NCI-H524 treated with DMSO at 0.1 percent for 48 hours (cell line): ENCODE results near the gene TDRD3.
"Not testable (repeated sequence)": the region's sequence is repeated elsewhere in the genome, so short reads cannot be mapped to it uniquely, and the experiment has no call there.

Experiments
- DNase-seq: peaks from one replicate; lab custom pipeline; 2025; lab: John Stamatoyannopoulos, UW

TDRD3 gene

DNA sequence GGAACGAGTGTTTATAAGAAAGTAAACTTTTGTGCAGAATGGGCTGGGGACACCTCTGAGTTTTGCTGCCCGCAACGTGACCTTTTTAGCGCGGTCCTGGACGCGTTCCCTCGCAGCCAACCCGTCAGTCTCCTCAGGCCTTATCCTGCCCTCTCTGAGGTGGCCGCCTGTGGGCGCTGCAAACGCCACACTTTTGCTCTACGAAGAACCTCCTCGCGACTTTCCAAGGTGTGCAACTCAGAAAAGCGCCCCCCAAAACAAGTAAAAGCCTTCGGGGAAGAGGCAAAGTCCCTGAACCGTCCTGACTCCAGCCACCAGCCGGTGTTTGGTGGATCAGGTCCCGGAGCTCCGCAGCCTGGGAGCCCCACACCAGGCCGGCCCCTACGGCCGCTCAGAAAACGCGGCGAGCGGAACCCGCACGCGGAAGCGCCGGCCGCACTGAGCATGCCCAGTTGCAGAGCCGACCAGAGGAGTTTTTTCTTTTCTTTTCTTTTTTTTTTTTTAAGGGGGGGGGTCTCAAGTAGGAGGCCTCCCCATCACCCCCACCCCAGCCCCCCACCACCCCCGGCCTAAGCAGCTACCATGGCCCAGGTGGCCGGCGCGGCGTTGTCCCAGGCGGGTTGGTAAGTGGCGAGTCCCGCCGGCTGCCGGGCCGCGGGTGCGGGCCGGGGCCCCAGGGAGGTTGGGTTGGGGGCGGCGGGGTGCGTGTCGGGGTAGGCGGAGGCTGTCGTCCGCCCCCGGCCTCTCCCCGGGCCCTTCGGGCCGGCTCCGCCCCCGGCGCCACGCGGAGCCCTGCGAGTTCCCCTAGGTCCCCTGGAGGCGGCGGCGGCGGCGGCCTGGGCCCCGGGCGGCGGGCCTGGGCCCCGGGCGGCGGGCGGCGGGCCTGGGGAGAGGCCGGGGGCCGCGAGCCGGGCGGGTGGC is at the start of gene TDRD3:
Gene TDRD3, plus strand, starts transcription at position 438 of the 921 bp plus-strand sequence. Its CDS starts 145 bp downstream, at position 583.
- DNase-seq = peak; percentile 46

DNA sequence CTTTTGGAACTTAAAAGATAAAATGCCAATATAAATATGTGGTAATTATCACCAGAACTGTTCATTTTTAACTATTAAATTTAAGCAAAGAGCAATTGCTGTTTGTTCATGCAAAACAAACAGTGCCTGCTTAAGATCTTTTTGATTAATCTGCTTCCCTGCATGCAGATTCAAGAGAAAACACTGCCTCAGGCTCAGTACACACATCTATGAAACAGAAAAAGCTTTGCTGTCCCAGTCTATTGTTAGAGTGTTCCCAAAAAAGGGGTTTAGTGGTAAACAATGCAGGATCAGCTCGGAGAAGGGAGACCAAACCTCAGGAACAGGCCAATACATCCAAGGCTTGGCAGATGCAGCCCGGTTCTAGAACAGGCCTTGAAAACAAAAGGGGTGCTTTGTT is 49.3 kb upstream of the TDRD3 start:
- DNase-seq = no peak

DNA sequence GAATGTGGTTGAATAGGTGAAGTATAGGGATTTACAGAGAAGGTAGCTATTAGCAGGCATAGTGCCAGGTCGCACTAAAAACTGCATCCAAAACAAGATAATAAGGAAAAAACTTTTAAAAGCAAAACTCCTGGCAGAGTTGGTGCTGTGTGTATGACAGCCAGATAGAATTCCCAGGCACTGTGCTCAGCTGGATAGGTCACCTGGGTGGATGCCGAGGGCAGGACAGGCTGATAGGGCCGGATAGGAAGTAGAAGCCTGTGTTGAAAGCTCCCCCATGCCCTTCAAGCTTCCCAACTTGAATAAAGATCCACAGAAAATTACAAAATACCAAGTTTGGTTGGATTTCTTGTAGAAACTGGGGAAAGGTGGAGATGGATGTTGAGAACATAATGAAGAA is 48.9 kb upstream of the TDRD3 start:
- DNase-seq = no peak

DNA sequence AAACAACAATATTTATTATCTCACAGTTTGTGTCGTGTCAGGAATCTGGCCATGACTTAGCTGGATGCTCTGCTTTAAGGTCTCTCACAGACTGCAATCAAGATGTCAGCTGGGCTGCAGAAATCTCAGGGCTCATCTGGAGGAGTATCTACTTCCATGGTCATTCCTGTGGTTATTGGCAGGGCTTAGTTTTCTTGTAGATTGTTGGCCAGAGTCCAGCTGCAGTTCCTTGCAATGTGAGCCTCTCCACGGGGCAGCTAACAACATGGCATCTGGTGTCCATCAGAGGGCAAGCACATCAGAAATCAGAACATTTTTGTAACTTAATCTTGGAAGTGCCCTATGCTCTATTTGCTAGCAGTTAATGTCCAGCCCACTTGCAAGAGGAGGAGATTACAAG is 45.7 kb upstream of the TDRD3 start:
- DNase-seq = peak; percentile 24

DNA sequence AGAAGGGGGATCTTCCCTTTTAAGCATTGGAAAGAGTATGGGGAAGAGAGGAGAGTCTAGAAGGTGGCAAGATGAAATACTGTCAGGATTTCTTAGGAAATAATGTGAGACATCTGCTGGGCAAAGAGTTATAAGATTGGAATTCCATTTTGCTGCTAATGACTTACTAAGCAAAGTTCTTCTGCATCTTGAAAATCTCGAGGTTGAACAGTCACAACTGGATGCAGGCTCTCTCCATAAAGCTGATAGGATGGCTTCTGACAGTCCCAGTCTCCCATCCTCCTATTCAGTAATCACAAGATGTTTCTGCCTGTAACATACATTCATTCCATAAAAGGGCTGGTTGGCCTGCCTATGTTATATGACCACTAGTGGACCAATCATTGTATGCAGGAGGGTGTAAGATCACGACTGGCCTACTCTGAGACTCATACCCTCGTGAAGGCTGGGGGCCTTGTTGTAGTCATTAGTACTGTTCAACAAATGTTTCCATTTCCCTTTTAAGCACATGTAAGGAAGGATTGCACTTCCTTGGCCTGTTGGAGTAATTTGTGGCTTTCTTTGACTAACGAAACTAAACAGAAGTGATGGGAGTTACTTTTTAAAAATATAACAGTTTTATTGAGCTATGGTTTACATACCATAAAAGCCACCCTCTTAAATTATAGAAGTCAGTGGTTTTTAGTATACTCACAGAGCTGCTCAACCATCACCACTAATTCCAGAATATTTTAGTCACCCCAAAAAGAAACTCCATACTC is 45.0 kb upstream of the TDRD3 start:
- DNase-seq = no peak

DNA sequence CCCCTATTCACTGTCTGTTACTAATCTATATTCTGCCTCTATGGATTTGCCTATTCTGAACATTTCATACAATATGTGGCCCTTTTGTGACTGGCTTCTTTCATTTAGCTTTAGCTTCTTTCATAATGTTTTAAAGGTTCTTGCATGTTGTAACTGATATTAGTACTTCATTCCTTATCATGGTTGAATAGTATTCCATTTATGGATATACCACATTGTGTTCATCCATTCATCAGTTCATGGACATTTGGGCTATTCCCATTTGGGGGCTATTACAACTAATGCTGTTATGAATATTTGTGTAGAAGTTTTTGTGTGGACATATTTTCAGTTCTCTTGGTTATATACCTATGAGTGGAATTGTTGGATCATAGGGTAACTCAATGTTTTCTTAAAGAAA is 44.4 kb upstream of the TDRD3 start:
- no peak for DNase-seq

DNA sequence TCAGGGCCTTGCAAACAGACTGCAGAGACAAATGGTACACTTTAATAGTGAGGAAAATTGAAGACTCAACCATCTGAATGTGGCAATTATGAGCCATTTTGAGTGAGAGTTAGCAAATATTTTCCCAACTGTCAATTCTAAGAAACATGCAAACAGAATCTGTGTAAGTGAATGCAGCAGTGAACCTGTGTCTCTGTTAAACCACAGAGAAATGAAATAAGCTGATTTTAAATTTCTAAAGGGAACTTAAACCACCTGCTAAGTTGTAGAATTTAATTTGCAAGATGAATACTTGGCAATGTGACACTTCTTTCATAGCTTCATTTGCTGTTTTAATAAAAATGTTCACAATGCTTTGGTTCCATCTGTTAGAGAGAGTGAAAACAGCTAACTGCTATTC is 42.0 kb upstream of the TDRD3 start:
- DNase-seq = no peak

DNA sequence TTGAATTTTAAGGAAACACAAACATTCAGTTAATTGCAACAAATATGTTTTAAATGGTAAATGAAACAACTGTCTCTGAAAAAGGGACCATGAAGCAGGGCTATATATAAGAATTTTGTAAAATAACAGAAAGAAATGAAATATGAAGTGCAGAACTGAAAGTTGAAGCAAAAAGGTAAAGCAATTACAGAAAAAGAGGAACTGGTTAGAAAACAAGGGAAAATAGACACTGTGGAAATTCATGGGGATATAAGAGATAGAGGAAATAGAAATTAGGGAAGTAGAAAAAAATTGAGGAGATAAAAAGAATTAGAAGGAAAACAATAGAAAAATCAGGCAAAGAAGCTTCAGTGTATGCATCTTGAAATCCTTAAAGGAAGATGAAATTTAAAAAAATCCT is 40.0 kb upstream of the TDRD3 start:
- no peak for DNase-seq

DNA sequence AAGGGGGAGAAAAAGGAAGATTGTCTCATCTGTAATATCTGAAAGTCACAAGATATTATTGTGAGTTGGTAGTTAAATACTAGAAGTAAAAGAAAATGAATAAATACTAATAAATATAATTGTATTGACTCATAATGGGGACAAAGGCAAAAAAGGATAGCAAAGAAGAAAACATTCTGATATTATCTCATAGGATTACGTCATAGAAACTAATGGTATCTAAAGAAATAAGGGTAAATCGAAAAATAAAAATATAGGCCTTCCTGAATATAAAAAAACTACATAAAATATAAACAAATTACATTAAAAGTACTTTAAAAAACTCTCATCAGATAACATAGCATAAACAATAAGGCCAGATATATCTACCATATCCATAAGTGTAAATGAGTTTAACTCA is 38.6 kb upstream of the TDRD3 start:
- no peak for DNase-seq

DNA sequence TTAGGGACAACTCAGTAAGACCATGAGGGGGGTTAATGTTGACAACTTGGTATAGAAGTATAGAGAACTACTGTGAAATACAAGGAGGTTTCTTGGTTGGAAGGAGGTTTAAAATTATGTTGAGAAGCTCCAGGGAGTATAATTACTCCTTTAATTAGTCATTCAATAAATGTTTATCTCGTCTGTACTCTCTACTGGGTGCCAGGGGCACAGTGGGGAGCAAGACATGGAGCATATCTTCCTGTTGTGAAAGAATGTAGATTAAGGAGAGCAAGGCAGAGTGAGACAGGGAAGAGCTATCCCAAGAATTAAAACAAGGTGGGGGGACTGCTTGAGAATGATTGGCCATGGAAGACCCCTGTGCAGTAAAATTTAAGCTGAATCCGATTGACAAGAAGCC is 33.7 kb upstream of the TDRD3 start:
- no peak for DNase-seq

DNA sequence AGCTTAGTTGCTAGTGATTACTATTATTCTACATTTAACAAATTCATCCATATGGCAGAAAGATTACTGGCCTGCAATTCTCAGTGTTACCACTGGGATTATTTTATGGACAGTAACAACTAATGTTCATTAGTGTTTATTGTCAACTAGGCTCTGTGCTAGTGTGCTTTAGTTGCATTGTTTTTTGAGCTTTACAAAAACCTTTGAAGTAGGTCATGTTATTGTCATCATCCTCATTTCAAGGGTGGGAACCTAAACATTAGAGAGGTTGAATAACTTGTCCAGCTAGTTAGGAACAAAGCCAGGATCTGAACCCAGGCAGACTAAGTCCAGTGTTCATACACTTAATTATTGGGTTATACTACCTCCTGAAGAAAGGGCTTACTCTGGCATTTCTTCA is 27.8 kb upstream of the TDRD3 start:
- peak; percentile 6 for DNase-seq

DNA sequence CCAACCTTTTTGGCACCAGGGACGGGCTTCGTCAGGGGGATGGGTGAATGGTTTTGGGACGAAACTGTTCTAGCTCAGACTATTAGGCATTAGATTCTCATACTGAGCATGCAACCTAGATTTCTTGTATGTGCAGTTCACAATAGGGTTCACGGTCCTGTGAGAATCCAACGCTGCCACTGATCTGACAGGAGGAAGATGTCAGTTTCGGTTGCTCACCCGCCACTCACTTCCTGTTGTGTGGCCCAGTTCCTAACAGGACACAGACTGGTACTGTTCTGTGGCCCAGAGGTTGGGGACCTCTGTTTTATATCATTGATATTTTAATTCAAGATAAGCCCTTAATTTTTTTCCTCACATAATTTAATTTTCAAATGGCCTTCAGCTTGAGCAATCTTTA is 26.7 kb upstream of the TDRD3 start:
- no peak for DNase-seq

DNA sequence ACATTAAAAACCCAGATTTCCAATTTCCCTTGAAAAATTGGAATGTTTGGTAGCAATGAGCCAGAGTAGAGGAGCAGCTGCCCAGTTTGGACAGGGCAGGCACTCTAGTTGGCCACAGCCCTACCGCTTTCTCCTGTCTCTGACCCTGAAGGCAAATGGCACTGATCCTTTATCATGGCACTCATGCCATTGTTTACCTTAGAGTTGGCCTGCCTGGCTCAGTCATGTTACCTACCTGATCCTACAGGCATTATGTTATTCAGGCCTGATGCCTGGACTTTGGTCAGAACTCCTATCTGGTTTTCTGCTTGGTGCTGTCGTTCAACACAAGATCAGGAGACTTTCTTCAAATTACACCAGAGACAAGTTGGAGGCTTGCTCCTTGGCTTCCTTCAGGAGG is 24.9 kb upstream of the TDRD3 start:
- DNase-seq = no peak

DNA sequence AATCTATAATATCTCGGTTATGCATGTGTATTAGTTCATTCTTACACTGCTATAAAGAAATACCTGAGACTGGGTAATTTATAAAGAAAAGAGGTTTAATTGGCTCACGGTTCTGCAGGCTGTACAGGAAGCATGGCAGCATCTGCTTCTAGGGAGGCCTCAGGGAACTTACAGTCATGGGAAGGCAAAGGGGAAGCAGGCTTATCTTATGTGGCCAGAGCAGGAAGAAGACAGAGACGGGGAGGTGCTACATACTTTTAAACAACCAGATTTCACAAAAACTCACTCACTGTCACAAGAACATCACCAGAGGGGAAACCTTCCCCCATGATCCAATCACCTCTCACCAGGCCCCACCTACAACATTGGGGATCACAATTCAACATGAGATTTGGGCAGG is 17.7 kb upstream of the TDRD3 start:
- not testable (repeated sequence) for DNase-seq

DNA sequence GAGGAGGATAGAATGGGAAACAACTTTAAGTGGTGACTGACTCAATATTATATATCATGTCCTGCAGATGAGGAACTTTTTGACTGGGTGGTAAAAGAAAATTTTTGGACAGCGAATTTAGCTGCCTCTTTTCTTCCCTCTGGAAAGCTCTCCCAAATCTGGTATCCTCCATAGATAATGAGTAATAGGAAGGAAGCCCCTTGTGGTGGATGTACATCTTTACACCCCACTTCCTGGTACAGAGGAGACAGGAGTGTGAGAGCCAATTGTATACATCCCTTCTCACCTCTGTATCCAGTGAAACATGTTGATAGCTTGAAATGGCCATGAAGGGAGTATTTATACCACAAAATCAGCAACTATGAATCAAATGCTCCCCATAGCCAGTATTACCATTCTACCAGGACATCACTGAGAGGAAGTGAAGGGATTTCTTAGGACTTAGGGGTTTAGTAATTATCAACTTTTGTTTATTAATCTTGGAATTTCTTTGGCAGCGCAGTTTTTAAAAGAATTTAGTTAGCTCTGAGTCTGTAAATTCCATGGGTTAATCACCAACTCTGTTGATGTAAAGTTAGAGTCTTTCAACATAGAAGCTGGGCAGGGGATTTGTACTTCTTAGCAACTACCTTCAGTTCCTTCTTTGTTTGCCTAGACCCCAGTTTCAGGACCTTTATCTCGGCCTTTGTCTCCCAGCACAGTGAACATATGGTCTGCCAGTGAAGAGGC is 17.0 kb upstream of the TDRD3 start:
- DNase-seq = peak; percentile 17

DNA sequence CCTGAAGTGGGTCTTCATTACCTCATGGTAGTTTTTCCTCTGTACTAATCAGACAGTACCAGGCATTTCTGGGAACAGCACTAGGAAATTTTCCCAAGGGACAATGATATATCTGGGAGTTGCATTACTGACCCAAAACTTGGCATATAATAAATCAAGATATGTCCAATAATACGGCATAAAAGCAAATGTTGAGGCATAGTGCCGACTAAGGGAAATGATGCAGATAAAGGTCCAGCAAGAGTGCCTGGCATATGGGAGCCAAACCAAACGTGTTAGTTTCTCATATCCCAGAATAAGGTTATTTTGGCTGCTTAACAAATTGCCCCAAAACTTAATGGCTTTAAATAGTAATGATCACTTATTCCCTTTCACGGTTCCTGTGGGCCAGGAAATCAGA is 12.1 kb upstream of the TDRD3 start:
- no peak for DNase-seq

DNA sequence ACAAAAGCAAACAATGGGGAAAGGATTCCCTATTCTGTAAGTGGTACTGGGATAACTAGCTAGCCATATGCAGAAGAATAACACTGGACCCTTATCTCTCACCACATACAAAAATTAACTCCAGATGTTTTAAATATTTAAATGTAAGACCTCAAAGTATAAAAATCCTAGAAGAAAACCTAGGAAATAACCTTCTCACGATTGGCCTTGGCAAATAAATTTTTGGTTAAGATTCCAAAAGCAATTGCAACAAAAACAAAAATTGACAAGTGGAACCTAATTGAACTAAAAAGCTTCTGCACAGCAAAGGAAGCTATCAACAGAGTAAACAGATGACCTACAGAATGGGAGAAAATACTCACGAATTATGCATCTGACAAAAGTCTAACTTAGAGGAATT is 10.8 kb upstream of the TDRD3 start:
- no peak for DNase-seq

DNA sequence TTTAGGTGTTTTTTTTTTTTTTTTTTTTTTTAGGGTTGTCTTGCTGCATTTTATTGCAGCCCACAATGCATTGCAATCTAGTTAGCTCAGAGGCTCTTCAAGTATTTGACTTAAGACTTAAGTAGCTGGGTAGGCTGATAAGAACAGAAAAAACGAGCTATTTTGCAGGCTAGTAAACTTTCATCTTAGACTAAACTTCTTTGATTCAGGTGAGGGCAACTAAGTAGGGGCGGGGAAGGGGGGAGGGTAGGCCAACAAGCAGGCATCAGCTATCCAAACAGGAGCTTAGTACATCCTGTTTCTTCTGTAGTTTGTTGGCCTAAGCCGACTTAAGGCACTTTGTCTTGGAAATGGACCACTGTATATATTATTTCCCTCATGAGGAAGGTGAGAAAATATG is 4.9 kb upstream of the TDRD3 start:
- DNase-seq = no peak

DNA sequence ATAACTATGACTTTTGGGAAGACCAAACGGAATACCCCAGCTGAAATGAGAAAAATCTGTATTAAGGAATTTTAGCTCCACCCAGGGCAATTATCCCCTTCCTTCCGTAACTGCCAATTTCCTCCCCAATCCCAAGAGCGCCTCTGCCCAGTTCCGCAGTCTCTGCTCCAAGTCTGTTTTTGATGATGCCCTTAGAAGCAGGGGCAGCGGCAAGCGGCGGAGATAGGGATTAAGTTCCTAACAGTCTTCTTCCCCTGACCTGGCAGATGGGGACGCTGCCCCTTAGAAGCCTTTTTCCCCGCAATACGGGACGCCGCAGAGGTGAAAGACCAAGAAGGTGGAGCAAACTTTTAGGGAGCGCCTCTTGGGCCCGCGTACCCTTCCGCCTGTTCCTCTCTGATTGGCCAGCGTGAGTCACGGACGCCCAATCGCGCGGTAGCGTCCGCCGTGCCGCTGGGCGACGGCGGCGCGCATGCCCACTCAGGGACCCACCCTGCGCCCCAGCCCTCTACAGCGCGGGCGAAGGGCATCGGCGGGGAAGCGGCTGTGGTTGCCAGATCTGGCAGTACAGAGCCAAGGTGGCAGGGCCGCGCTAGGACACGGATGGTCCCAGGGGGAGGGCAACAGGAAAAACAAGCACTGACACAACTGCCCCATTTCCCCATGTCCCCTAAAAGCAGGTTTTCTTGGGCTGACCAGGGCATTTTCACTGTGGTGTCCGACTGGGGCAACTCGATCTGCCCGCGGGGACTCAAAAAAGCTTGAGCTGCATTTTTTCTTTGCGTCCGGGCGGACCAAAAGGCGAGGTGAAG is 843 bp upstream of the TDRD3 start:
- peak; percentile 86 for DNase-seq

DNA sequence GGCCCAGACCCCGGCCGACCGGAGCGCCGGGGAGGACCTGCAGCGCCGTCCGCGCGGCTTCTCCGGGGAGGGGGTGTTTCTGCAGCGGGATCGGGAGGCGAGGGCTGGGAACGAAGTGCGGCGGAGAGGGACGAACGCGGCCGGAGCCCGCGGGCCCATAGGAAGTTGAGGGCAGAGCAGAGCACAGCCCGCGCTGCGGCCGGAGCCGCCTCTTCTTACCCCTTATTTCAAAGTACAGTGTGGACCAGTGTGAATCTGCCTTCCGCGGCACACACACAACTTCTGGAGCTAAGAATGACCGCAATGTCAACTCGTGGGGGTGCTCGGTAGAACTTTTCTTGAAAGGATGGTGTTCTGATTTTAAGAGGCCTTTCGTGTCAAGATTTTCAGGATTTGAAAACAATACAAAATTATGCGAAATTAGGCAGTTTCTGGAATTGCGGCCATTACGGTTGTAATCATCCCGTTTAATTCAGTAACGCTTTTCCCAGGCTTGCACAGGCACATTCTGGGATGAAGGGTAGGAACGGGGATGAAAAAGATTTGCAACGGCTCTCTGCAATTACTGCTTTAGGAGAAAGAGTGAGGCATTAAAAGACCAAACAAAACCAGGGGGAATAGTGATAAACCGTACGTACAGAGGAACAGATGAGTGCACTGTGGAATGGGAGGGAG is 821 bp downstream of the TDRD3 start:
- DNase-seq = no peak

DNA sequence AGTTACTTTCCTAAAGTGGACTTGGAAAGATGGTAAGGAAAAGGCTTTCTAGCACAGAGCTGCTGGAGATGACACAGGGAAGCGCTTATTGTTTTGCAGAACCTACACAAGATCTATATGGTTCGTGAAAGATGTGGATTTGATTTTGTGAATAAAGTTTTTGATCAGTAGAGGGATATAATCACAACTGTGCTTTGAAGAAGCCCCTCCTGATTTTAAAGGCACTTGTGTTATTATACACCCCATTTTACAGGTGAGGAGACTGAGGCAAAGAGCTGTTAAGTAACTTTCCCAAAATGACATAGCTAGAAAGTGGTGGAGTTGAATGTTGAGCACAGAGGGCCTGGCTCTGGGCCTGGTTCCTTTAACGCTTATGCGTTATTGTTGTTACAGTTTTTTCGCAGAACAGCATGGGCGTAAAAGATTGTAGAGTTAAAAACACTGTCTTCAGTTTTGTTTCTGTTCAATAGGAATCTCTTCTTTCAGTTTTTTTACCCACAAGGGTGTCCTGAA is 1.4 kb downstream of the TDRD3 start:
- DNase-seq = no peak
